ENCODE measurements around the gene CKAP5.

CKAP5 gene

GRCh38 chr11:46700241-46701077 is 145.6 kb downstream of the CKAP5 start, which contains the start of the genes ARHGAP1 and ZNF408:
TSS of gene ARHGAP1 (minus strand) at chr11:46700619. CDS start at chr11:46696107, 4,512 bp downstream.
TSS of gene ZNF408 (plus strand) at chr11:46701031. CDS start at chr11:46701048, 17 bp downstream.
- TF ChIP-seq CTCF (IDR thresholded peaks at IDR 0.05), result no peak
- peak; percentile 99 for DNase-seq (ENCODE audit: low spot score)
- Histone ChIP-seq H3K27ac (peak within 1 kb of the TSS; percentile 88 to 93), H3K4me3 (peak within 1 kb of the TSS; percentile 88)

- no peak for TF ChIP-seq CTCF (IDR thresholded peaks at IDR 0.05)
- peak overlapping the region; percentile 24 for H3K4me3 ChIP-seq
- H3K27ac ChIP-seq, result peak overlapping the region; percentile 27 to 40
- no peak for DNase-seq (ENCODE audit: low spot score)
These were observed 147.5 kb downstream of the CKAP5 start for GRCh38 chr11:46698597-46698996.

- Histone ChIP-seq H3K27ac (peak overlapping the region; percentile 57 to 83), H3K4me3 (peak overlapping the region; percentile 36)
- no peak for TF ChIP-seq CTCF (IDR thresholded peaks at IDR 0.05)
- DNase-seq (ENCODE audit: low spot score), result no peak
These were observed 148.4 kb downstream of the CKAP5 start for GRCh38 chr11:46697723-46698122.

- peak overlapping the region; percentile 36 for H3K4me3 ChIP-seq
- no peak for TF ChIP-seq CTCF (IDR thresholded peaks at IDR 0.05)
- peak overlapping the region; percentile 57 to 83 for H3K27ac ChIP-seq
- DNase-seq (ENCODE audit: low spot score), result no peak
These were observed 148.8 kb downstream of the CKAP5 start for GRCh38 chr11:46697303-46697702.

GRCh38 chr11:46696212-46696558 is 149.9 kb downstream of the CKAP5 start:
- H3K4me3 ChIP-seq, result peak overlapping the region; percentile 31
- no peak for DNase-seq (ENCODE audit: low spot score)
- peak overlapping the region; percentile 39 to 83 for H3K27ac ChIP-seq
- no peak for TF ChIP-seq CTCF (IDR thresholded peaks at IDR 0.05)

GRCh38 chr11:46695345-46696211 is 150.5 kb downstream of the CKAP5 start:
- TF ChIP-seq CTCF (IDR thresholded peaks at IDR 0.05), result no peak
- no peak overlapping the region for H3K4me3 ChIP-seq
- no peak for DNase-seq (ENCODE audit: low spot score)
- H3K27ac ChIP-seq, result peak overlapping the region; percentile 39 to 83
